SK-N-SH (cell line): ENCODE data around the gene KCNF1. TPM values are rescaled to one million over a fixed set of nuclear protein-coding genes. Genes with fewer than 3 reads are reported as not detected.

Experiments
- CTCF ChIA-PET: fragments of 300-600, 350-600 bp; formaldehyde crosslinking; extraction: SDS; loops from one replicate; lab custom pipeline; 2021; lab: Yijun Ruan, JAX
- POLR2A ChIA-PET: fragments of 350-600 bp; sonication (Branson Sonifier 250); formaldehyde crosslinking; extraction: SDS; loops from one replicate; lab custom pipeline; 2020; ENCODE audit warnings: antibody characterized with exemption, inconsistent platforms; lab: Yijun Ruan, JAX
- DNase-seq: peaks from one replicate; pipeline ENCODE4 v3.0.0; 2012
- H2AFZ ChIP-seq: fragments of 200-600 bp; sonication (generic); 2 replicates; pipeline ENCODE4 v1.8.1; 2016; ENCODE audit warnings: antibody characterized with exemption, mild to moderate bottlenecking, low read depth
- H3F3A ChIP-seq: fragments of 200-600 bp; sonication (generic); replicated peaks from 2 replicates; pipeline ENCODE3; 2016; ENCODE audit warnings: antibody characterized with exemption, mild to moderate bottlenecking; ENCODE audit not compliant: insufficient read depth
- H3K27ac ChIP-seq, 2 experiments: fragments of 200-500 bp in 1 of 2; fragments of 200-600 bp in 1 of 2; sonication (Bioruptor generic) in 1 of 2; sonication (generic), shearing (Covaris generic) in 1 of 2; 2 replicates each; pipeline versions ENCODE4 v1.5.1 to v1.6.1; 2014 to 2016; ENCODE audit warnings: low read depth in 2 of 2, inconsistent platforms in 1 of 2, low read length in 1 of 2, mild to moderate bottlenecking in 1 of 2, mixed read lengths in 1 of 2
- H3K27me3 ChIP-seq: fragments of 200-600 bp; sonication (generic), shearing (Covaris generic); 2 replicates; pipeline ENCODE4 v1.6.1; 2016; ENCODE audit warnings: mixed run types; ENCODE audit not compliant: insufficient read depth
- H3K36me3 ChIP-seq, 2 experiments: fragments of 200-500 bp in 1 of 2; fragments of 200-600 bp in 1 of 2; sonication (Bioruptor generic) in 1 of 2; sonication (generic) in 1 of 2; replicated peaks in 1 of 2; 2 replicates each; pipeline versions ENCODE3 to v1.5.1; 2014 to 2016; ENCODE audit warnings: low read length in 1 of 2, mild to moderate bottlenecking in 1 of 2; ENCODE audit not compliant: insufficient read depth in 2 of 2, control insufficient read depth in 1 of 2
- H3K4me1 ChIP-seq, 2 experiments: fragments of 200-500 bp in 1 of 2; fragments of 200-600 bp in 1 of 2; sonication (Bioruptor generic) in 1 of 2; sonication (generic), shearing (Covaris generic) in 1 of 2; 2 replicates each; pipeline versions ENCODE4 v1.5.1 to v1.6.1; 2014 to 2016; ENCODE audit warnings: low read depth in 1 of 2, low read length in 1 of 2, mixed run types in 1 of 2; ENCODE audit not compliant: insufficient read depth in 2 of 2, control insufficient read depth in 1 of 2
- H3K4me2 ChIP-seq: fragments of 200-600 bp; sonication (generic), shearing (Covaris generic); 2 replicates; pipeline ENCODE4 v1.6.1; 2017; ENCODE audit warnings: mixed run types
- H3K4me3 ChIP-seq, 2 experiments: fragments of 200-500 bp in 1 of 2; fragments of 200-600 bp in 1 of 2; sonication (Bioruptor generic) in 1 of 2; sonication (generic), shearing (Covaris generic) in 1 of 2; 2 replicates each; pipeline versions ENCODE4 v1.5.1 to v1.8.1; 2014 to 2016; ENCODE audit warnings: low read depth in 2 of 2, inconsistent platforms in 1 of 2, low read length in 1 of 2, mild to moderate bottlenecking in 1 of 2, mixed read lengths in 1 of 2, moderate library complexity in 1 of 2
- H3K79me2 ChIP-seq: fragments of 200-600 bp; sonication (generic); 2 replicates; pipeline ENCODE4 v1.8.1; 2017; ENCODE audit warnings: mild to moderate bottlenecking; ENCODE audit not compliant: insufficient read depth
- H3K9ac ChIP-seq: fragments of 200-600 bp; sonication (generic); 2 replicates; pipeline ENCODE4 v1.6.1; 2017; ENCODE audit warnings: mixed run types
- H3K9me2 ChIP-seq: fragments of 200-600 bp; sonication (generic); 2 replicates; pipeline ENCODE4 v1.6.1; 2017; ENCODE audit warnings: mixed run types
- H3K9me3 ChIP-seq: fragments of 200-600 bp; sonication (generic); 2 replicates; pipeline ENCODE4 v1.6.1; 2017; ENCODE audit warnings: mixed run types, mild to moderate bottlenecking, moderate library complexity
- H4K20me1 ChIP-seq: fragments of 200-600 bp; sonication (generic); 2 replicates; pipeline ENCODE4 v1.6.1; 2017; ENCODE audit warnings: mild to moderate bottlenecking, mixed run types; ENCODE audit not compliant: insufficient read depth
- CHD2 ChIP-seq: fragments of 150-350 bp; IDR thresholded peaks from 2 replicates; pipeline ENCODE4 v1.6.1; 2018; ENCODE audit warnings: low read length; ENCODE audit not compliant: partially characterized antibody
- CTCF ChIP-seq: fragments of 200-600 bp; sonication (generic); IDR thresholded peaks from 2 replicates; pipeline ENCODE4 v1.6.1; 2017; ENCODE audit warnings: antibody characterized with exemption, mild to moderate bottlenecking, moderate library complexity
- FOSL2 ChIP-seq: IDR thresholded peaks from 2 replicates; pipeline ENCODE4 v1.4.0; 2012; ENCODE audit warnings: low read depth, mild to moderate bottlenecking, moderate library complexity, borderline replicate concordance
- FOXJ3 ChIP-seq: sonication (generic); formaldehyde crosslinking; IDR thresholded peaks from 2 replicates; pipeline ENCODE4 v1.5.1; 2020; ENCODE audit warnings: mild to moderate bottlenecking, missing genetic modification reagents
- FOXM1 ChIP-seq: IDR thresholded peaks from 2 replicates; pipeline ENCODE4 v1.4.0; 2012; ENCODE audit warnings: low read depth, mild to moderate bottlenecking
- IRF3 ChIP-seq: fragments of 150-350 bp; IDR thresholded peaks from 2 replicates; pipeline ENCODE4 v1.6.1; 2016; ENCODE audit warnings: mild to moderate bottlenecking, low read depth, low read length
- MEF2A ChIP-seq: IDR thresholded peaks from 2 replicates; pipeline ENCODE4 v1.4.0; 2012; ENCODE audit warnings: low read depth, borderline replicate concordance
- NFIC ChIP-seq: IDR thresholded peaks from 2 replicates; pipeline ENCODE4 v1.4.0; 2012; ENCODE audit warnings: borderline replicate concordance
- RCOR1 ChIP-seq: fragments of 150-350 bp; IDR thresholded peaks from 2 replicates; pipeline ENCODE4 v1.6.1; 2017; ENCODE audit warnings: antibody characterized with exemption, low read length
- SIN3A ChIP-seq: IDR thresholded peaks from 2 replicates; pipeline ENCODE4 v1.6.1; 2012; ENCODE audit warnings: low read depth, mild to moderate bottlenecking, low read length, moderate library complexity, borderline replicate concordance
- SMC3 ChIP-seq: IDR thresholded peaks from 2 replicates; pipeline ENCODE4 v1.6.1; 2012; ENCODE audit warnings: low read depth, low read length, improper control_type of control experiment
- TCF12 ChIP-seq: IDR thresholded peaks from 2 replicates; pipeline ENCODE4 v1.4.0; 2012
- TEAD4 ChIP-seq: IDR thresholded peaks from 2 replicates; pipeline ENCODE4 v1.4.0; 2012; ENCODE audit warnings: mild to moderate bottlenecking, borderline replicate concordance; ENCODE audit not compliant: insufficient read depth
- WGBS: methylation state at CpG from one replicate; pipeline ENCODE4 v1.1.6; 2017; ENCODE audit warnings: low lambda C conversion rate; 5-methylcytosine and 5-hydroxymethylcytosine counted together
- polyA plus RNA-seq, 3 experiments: library from polyadenylated mRNA; depleted of rRNA; stranded (reverse); fragments of >200 nt; gene quantifications; 2 replicates each; pipeline ENCODE4 v1.2.3, GENCODE V29; 2012
- TF ChIP-seq, protein P1 (sequence below): IDR thresholded peaks from 2 replicates; pipeline ENCODE4; 2012
- TF ChIP-seq, protein P2 (sequence below): fragments of 150-350 bp; IDR thresholded peaks from 2 replicates; pipeline ENCODE4 v1.6.1; 2017; ENCODE audit warnings: antibody characterized with exemption, low read length, low read depth, borderline replicate concordance
- TF ChIP-seq, protein P3 (sequence below): IDR thresholded peaks from 2 replicates; pipeline ENCODE4 v1.6.1; 2012; ENCODE audit warnings: mild to moderate bottlenecking, low read depth, low read length, moderate library complexity
- TF ChIP-seq, protein P4 (sequence below): IDR thresholded peaks from 2 replicates; pipeline ENCODE4 v1.4.0; 2012; ENCODE audit warnings: low read depth, borderline replicate concordance

Gene KCNF1
- polyA plus RNA-seq, 1 of the 3 experiments (the other 2 are of a cell fraction): 0.23 TPM

DNA sequence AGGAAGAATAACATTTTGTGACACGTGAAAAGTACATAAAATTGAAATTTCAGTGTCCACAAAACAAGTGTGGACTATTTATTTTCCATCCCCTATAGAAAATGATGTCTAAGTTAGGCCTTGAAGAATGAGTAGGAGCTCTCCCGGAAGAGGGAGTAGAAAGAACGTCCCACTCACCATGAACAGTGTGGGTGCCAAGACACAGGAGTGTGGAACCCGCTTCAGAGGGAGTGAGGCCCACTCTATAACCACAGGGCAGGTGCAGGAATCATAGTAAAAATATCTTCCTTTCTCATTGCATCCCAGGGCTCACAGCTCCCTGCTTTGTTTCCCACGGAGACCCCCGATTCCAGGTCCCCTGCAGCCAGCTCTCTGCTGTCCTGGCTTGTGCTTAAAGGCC is 5.2 kb downstream of the KCNF1 start:
- no peaks in the 10 kb centered on the region for H3K9me2 ChIP-seq
- TF ChIP-seq SMC3 (no peak), SIN3A (no peak), CHD2 (no peak), FOXM1 (no peak), CTCF (no peak), RCOR1 (no peak), TEAD4 (no peak), IRF3 (no peak)
- TF ChIP-seq, protein P1, sequence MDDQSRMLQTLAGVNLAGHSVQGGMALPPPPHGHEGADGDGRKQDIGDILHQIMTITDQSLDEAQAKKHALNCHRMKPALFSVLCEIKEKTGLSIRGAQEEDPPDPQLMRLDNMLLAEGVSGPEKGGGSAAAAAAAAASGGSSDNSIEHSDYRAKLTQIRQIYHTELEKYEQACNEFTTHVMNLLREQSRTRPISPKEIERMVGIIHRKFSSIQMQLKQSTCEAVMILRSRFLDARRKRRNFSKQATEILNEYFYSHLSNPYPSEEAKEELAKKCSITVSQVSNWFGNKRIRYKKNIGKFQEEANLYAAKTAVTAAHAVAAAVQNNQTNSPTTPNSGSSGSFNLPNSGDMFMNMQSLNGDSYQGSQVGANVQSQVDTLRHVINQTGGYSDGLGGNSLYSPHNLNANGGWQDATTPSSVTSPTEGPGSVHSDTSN: no peak
- TF ChIP-seq, protein P2, sequence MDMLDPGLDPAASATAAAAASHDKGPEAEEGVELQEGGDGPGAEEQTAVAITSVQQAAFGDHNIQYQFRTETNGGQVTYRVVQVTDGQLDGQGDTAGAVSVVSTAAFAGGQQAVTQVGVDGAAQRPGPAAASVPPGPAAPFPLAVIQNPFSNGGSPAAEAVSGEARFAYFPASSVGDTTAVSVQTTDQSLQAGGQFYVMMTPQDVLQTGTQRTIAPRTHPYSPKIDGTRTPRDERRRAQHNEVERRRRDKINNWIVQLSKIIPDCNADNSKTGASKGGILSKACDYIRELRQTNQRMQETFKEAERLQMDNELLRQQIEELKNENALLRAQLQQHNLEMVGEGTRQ: no peak
- H3K4me1 ChIP-seq: peaks cover 0 to 6% of the 10 kb centered on the region in 2 experiments; a peak in 1 of 4 replicates
- ChIA-PET POLR2A (no interaction called here), CTCF (interaction anchor here (0.8 to 13.7 kb wide), 5 partner anchors 17 to 207 kb away, joined by 3 to 192 read pairs (median 3); no protein-coding TSS in a partner anchor)
- 77% methylated on average over 6 of the region's 6 CpGs for WGBS
- H3K4me2 ChIP-seq: no peak overlapping the region
- no peak overlapping the region for H3K27ac ChIP-seq
- DNase-seq: no peak
- H3K27me3 ChIP-seq: peaks cover 6% of the 10 kb centered on the region; the same call in 1 of the 2 replicates
- H4K20me1 ChIP-seq: no peaks in the 10 kb centered on the region
- H3K79me2 ChIP-seq: no peaks in the 10 kb centered on the region
- no peaks in the 10 kb centered on the region for H3K9me3 ChIP-seq
- no peaks in the 10 kb centered on the region for H3K36me3 ChIP-seq
- H3F3A ChIP-seq: no peaks in the 10 kb centered on the region
- no peak overlapping the region for H3K4me3 ChIP-seq
- no peak overlapping the region for H3K9ac ChIP-seq
- H2AFZ ChIP-seq: no peak overlapping the region

DNA sequence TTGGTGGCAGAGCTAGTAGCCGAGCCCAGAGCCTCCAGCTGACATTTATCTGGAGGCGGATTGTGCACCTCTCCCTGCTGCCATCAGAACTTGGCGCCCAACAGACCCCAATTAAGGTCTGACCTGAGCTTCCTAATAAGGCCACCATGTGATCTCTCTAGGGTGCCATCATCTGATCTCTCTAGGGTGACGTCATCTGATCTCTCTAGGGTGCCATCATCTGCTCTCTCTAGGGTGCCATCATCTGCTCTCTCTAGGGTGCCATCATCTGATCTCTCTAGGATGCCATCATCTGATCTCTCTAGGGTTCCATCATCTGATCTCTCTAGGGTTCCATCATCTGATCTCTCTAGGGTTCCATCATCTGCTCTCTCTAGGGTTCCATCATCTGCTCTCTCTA is 6.2 kb downstream of the KCNF1 start:
- H4K20me1 ChIP-seq: no peaks in the 10 kb centered on the region
- no peaks in the 10 kb centered on the region for H3K36me3 ChIP-seq
- ChIA-PET POLR2A (interaction anchor here (0.6 kb wide), 1 partner anchor 12 kb away, joined by 3 read pairs; no protein-coding TSS in a partner anchor), CTCF (interaction anchor here (2.9 to 13.7 kb wide), 2 partner anchors 85 to 206 kb away, joined by 10 to 192 read pairs; no protein-coding TSS in a partner anchor)
- H3F3A ChIP-seq: no peaks in the 10 kb centered on the region
- H3K4me3 ChIP-seq: no peak overlapping the region
- no peak overlapping the region for H3K9ac ChIP-seq
- no peaks in the 10 kb centered on the region; the same call in 1 of the 2 replicates for H3K27me3 ChIP-seq
- no peak overlapping the region for H2AFZ ChIP-seq
- WGBS: 82% methylated on average over 4 of the region's 4 CpGs
- H3K79me2 ChIP-seq: no peaks in the 10 kb centered on the region
- H3K4me2 ChIP-seq: no peak overlapping the region
- no peaks in the 10 kb centered on the region for H3K9me2 ChIP-seq
- no peak overlapping the region for H3K27ac ChIP-seq
- H3K9me3 ChIP-seq: no peaks in the 10 kb centered on the region
- no peak for DNase-seq
- H3K4me1 ChIP-seq: peaks cover 0 to 6% of the 10 kb centered on the region in 2 experiments; a peak in 1 of 4 replicates
- TF ChIP-seq FOSL2: no peak
- no peak for TF ChIP-seq NFIC
- TF ChIP-seq, protein P3, sequence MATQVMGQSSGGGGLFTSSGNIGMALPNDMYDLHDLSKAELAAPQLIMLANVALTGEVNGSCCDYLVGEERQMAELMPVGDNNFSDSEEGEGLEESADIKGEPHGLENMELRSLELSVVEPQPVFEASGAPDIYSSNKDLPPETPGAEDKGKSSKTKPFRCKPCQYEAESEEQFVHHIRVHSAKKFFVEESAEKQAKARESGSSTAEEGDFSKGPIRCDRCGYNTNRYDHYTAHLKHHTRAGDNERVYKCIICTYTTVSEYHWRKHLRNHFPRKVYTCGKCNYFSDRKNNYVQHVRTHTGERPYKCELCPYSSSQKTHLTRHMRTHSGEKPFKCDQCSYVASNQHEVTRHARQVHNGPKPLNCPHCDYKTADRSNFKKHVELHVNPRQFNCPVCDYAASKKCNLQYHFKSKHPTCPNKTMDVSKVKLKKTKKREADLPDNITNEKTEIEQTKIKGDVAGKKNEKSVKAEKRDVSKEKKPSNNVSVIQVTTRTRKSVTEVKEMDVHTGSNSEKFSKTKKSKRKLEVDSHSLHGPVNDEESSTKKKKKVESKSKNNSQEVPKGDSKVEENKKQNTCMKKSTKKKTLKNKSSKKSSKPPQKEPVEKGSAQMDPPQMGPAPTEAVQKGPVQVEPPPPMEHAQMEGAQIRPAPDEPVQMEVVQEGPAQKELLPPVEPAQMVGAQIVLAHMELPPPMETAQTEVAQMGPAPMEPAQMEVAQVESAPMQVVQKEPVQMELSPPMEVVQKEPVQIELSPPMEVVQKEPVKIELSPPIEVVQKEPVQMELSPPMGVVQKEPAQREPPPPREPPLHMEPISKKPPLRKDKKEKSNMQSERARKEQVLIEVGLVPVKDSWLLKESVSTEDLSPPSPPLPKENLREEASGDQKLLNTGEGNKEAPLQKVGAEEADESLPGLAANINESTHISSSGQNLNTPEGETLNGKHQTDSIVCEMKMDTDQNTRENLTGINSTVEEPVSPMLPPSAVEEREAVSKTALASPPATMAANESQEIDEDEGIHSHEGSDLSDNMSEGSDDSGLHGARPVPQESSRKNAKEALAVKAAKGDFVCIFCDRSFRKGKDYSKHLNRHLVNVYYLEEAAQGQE: no peak
- TF ChIP-seq MEF2A: no peak
- TF ChIP-seq FOXJ3 (CRISPR knock-in tag): no peak
- TF ChIP-seq, protein P4, sequence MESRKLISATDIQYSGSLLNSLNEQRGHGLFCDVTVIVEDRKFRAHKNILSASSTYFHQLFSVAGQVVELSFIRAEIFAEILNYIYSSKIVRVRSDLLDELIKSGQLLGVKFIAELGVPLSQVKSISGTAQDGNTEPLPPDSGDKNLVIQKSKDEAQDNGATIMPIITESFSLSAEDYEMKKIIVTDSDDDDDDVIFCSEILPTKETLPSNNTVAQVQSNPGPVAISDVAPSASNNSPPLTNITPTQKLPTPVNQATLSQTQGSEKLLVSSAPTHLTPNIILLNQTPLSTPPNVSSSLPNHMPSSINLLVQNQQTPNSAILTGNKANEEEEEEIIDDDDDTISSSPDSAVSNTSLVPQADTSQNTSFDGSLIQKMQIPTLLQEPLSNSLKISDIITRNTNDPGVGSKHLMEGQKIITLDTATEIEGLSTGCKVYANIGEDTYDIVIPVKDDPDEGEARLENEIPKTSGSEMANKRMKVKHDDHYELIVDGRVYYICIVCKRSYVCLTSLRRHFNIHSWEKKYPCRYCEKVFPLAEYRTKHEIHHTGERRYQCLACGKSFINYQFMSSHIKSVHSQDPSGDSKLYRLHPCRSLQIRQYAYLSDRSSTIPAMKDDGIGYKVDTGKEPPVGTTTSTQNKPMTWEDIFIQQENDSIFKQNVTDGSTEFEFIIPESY: no peak
- TF ChIP-seq TCF12: no peak
- TF ChIP-seq FOXM1: no peak
